ENCODE measurements around the gene CTNNA2.

- no peak for TF ChIP-seq TAF1 (IDR thresholded peaks at IDR 0.05; ENCODE audit: borderline replicate concordance, insufficient read depth, low read length)
- TF ChIP-seq POLR2AphosphoS5 (IDR thresholded peaks at IDR 0.05; ENCODE audit: low read depth, low read length), result no peak
- no peak for TF ChIP-seq REST (IDR thresholded peaks at IDR 0.05; ENCODE audit: insufficient read depth in 1 of 2, low read depth in 2 of 2, low read length in 2 of 2)
Observed at GRCh38 chr2:79985145-79985544, 472.3 kb downstream of the CTNNA2 start.
